ENCODE measurements around the gene TMEM86B. TPM values are rescaled to one million over a fixed set of nuclear protein-coding genes. Genes with fewer than 3 reads are reported as not detected.

The TMEM86B gene
- total RNA-seq, 4 donors from 2014 or later, result 1.1 to 3.6 (median 2.2) TPM; not detected in 1

DNA sequence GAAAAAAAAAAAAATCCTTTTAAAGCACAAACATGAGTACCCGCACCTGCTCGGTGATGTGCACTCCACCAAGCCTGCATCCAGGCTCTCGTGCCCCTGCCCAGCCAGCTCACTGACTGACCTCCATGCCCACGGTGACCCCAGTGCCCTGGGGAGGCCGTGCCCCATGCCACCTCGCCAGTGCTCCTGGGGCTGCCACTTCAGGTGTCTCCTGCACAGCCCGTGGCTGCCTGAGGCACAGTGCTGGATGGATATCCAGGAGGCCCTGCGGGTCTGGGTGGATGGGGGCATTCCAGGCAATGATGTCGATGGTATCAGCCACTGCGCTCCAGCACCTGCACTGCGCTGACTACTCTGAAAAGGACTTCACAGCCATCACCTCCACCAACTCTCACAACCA, 21.3 kb upstream of the TMEM86B start:
- DNase-seq, result no peak
- 94% methylated on average over 7 to 8 of the region's 11 CpGs for WGBS, 2 donors
- H3K4me3 ChIP-seq, result no peak overlapping the region
- H3K4me1 ChIP-seq, result peaks cover 47 to 79% (median 48%) of the 10 kb centered on the region in 3 donors
- intact Hi-C loops (cut with DNase I), result no loop called here
- H3K36me3 ChIP-seq, result peaks cover 21 to 42% (median 21%) of the 10 kb centered on the region in 3 donors
- TF ChIP-seq, protein P1, sequence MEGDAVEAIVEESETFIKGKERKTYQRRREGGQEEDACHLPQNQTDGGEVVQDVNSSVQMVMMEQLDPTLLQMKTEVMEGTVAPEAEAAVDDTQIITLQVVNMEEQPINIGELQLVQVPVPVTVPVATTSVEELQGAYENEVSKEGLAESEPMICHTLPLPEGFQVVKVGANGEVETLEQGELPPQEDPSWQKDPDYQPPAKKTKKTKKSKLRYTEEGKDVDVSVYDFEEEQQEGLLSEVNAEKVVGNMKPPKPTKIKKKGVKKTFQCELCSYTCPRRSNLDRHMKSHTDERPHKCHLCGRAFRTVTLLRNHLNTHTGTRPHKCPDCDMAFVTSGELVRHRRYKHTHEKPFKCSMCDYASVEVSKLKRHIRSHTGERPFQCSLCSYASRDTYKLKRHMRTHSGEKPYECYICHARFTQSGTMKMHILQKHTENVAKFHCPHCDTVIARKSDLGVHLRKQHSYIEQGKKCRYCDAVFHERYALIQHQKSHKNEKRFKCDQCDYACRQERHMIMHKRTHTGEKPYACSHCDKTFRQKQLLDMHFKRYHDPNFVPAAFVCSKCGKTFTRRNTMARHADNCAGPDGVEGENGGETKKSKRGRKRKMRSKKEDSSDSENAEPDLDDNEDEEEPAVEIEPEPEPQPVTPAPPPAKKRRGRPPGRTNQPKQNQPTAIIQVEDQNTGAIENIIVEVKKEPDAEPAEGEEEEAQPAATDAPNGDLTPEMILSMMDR (IDR thresholded peaks at IDR 0.05), result no peak
- no peak for TF ChIP-seq POLR2A (IDR thresholded peaks at IDR 0.05)
- peak overlapping the region in 2 of 4 donors; percentile 15 to 54 for H3K27ac ChIP-seq
- no peaks in the 10 kb centered on the region for H3K27me3 ChIP-seq
- H3K9me3 ChIP-seq, result no peaks in the 10 kb centered on the region

DNA sequence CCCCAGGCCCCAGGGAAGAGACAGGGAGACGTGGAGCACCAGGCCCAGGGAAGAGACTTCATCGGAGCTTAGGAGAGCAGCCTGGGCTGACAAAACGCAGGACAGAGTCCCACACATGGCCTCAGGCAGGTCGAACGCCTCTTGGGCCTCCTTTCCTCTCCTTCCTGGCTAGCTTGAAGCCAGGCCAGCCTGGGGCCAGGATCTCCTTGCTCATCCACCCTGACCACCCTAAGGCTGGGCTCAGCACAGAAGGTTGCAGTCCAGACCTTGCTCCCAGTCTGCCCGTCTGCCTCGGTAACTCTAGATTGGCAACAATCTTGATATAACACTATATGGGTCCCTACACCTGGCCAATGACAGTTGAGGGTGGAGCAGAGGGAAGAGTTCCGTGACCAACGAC, 20.1 kb upstream of the TMEM86B start:
- no peak for DNase-seq
- WGBS, 2 donors, result 80 to 88% methylated on average over 3 to 6 of the region's 9 CpGs
- H3K4me3 ChIP-seq, result no peak overlapping the region
- no peak overlapping the region for H3K27ac ChIP-seq
- intact Hi-C loops (cut with DNase I), result no loop called here
- H3K36me3 ChIP-seq, result peaks cover 30 to 53% (median 31%) of the 10 kb centered on the region in 3 donors
- no peaks in the 10 kb centered on the region for H3K27me3 ChIP-seq
- H3K4me1 ChIP-seq, result peaks cover 39 to 68% (median 44%) of the 10 kb centered on the region in 3 donors
- TF ChIP-seq, protein P1 (IDR thresholded peaks at IDR 0.05), result no peak
- no peak for TF ChIP-seq POLR2A (IDR thresholded peaks at IDR 0.05)
- no peaks in the 10 kb centered on the region for H3K9me3 ChIP-seq

DNA sequence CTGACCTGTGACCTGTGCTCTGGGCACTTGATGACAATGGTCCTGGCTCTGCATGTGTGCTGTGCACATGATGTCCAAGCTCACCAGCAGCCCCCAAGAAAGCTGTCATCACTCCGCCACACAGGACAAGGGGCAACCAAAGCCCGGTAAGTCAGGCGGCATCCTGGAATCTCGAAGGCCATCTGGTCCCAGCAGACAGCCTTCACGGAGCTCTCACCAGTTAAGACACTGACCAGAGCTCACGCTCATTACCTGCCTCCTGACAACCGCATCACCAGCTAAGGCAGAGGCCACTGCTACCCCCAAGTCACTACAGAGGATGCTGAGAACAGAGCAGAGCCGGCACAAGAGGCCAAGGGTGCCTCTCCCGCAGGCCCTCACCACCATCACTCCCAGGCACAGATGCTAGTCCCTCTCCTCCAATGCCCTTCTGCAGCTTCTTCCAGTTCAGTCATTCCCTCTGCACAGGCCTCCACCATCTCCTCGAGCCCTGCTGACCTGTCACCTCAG, 19.7 kb upstream of the TMEM86B start:
- Histone ChIP-seq H3K4me3 (no peak overlapping the region), H3K27ac (peak overlapping the region in 1 of 4 donors; percentile 29), H3K36me3 (peaks cover 30 to 58% (median 35%) of the 10 kb centered on the region in 3 donors), H3K4me1 (peaks cover 34 to 63% (median 39%) of the 10 kb centered on the region in 3 donors), H3K27me3 (no peaks in the 10 kb centered on the region), H3K9me3 (no peaks in the 10 kb centered on the region)
- TF ChIP-seq, protein P1 (IDR thresholded peaks at IDR 0.05), result no peak
- TF ChIP-seq POLR2A (IDR thresholded peaks at IDR 0.05), result no peak
- WGBS, 2 donors, result 63 to 75% methylated on average over 2 to 8 of the region's 10 CpGs
- no peak for DNase-seq
- intact Hi-C loops (cut with DNase I), result no loop called here

DNA sequence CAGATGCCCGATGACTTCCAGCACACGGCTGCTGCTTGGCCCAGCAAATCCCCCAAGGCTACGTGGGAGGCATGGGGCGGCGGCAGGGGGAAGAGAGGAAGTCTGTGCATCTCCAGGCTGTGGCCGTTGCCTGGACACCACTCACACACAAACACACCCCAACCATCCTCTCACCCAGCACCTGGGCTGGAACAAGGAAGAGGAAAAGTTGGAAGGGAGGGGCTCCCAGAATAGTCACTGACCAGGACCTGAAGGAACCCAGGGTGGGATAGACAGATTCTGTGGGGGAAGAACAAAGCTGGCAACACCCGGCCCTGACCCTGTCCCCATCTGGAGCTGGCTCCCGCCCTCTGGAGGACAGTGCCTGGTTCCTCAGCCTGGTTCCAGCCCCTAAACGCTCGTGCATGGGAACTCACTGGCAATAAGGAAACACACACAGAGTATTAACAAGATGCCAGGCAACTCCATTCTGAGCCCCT, 19.1 kb upstream of the TMEM86B start:
- 13 to 31% methylated on average over 3 to 5 of the region's 10 CpGs for WGBS, 2 donors
- H3K4me1 ChIP-seq, result peaks cover 29 to 57% (median 34%) of the 10 kb centered on the region in 3 donors
- intact Hi-C loops (cut with DNase I), result no loop called here
- peak overlapping the region in 1 of 4 donors; percentile 29 for H3K27ac ChIP-seq
- TF ChIP-seq, protein P1 (IDR thresholded peaks at IDR 0.05), result no peak
- TF ChIP-seq POLR2A (IDR thresholded peaks at IDR 0.05), result no peak
- H3K36me3 ChIP-seq, result peaks cover 30 to 63% (median 35%) of the 10 kb centered on the region in 3 donors
- H3K27me3 ChIP-seq, result no peaks in the 10 kb centered on the region
- no peak overlapping the region for H3K4me3 ChIP-seq
- no peaks in the 10 kb centered on the region for H3K9me3 ChIP-seq
- DNase-seq, result no peak

DNA sequence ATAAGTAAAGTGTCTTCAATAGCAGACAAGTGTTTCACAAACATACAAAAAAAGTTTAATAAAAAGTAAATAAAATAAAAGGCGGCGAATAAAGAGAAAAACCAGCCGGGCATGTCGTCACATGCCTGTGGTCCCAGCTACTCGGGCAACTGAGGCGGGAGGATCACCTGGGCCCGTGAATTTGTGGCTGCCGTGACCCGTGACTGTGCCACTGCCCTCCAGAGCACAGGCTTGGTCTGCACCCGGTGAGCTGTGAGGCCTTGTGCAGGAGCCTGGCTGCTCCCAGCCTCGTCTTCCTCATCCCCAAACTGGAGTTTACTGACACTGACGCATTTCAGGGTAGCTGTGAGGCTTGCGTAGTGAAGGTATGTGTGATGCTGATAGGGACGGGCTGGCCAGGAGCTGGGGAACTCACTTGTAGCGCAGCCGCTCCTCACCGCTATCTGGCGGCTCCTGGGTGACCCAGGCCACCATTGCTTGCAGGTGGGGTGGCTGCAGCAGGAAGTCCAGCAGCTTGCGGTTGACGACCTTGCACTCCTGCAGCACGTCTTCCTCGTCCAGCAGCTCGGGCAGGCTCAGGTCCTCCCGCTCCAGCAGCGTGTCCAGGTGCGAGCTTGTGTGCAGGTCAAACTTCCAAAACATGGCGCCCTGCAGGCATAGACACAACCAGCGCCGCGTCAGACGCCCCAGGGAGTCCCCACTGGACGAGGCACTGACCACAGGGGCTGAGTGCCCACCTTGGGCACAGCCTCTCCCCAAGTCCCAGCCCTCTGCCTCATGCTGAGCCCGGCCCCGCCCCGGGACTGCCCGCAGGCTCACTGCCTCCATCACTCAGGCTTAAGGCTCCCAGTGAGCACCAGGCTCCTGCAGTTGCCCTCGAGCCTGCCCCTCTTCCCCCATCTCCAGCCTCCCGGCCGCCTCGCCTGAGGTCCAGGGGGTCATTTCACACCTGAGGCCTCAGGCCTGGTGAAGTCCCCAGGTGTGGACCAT, 18.2 kb upstream of the TMEM86B start:
- H3K27ac ChIP-seq, result no peak overlapping the region
- no peaks in the 10 kb centered on the region for H3K9me3 ChIP-seq
- intact Hi-C loops (cut with DNase I), result no loop called here
- 79 to 83% methylated on average over 9 to 14 of the region's 40 CpGs for WGBS, 2 donors
- no peaks in the 10 kb centered on the region for H3K27me3 ChIP-seq
- peaks cover 35 to 73% (median 40%) of the 10 kb centered on the region in 3 donors for H3K36me3 ChIP-seq
- TF ChIP-seq, protein P1 (IDR thresholded peaks at IDR 0.05), result no peak
- no peak for TF ChIP-seq POLR2A (IDR thresholded peaks at IDR 0.05)
- H3K4me3 ChIP-seq, result no peak overlapping the region
- H3K4me1 ChIP-seq, result peaks cover 22 to 48% (median 25%) of the 10 kb centered on the region in 3 donors
- DNase-seq, result no peak
